Stimulated activated CD4-positive, alpha-beta T cell treated with anti-CD3 and anti-CD28 coated beads, TNF-alpha, amount 100 ng/mL, for 48 hours (primary cell): ENCODE measurements around the gene LKAAEAR1.

Experiments used
- DNase-seq, 3 donors: peaks; one replicate each; pipeline ENCODE4 v3.0.0-alpha.2; 2020; ENCODE audit warnings: low read depth in 3 of 3

Gene LKAAEAR1

GRCh38 chr20:64051561-64052325 is 32.5 kb downstream of the LKAAEAR1 start:
- DNase-seq: no peak

- DNase-seq: no peak
Observed at GRCh38 chr20:64051033-64051452, 33.2 kb downstream of the LKAAEAR1 start.

- DNase-seq: no peak
Observed at GRCh38 chr20:64050261-64051032, 33.8 kb downstream of the LKAAEAR1 start.

- DNase-seq: no peak
Observed at GRCh38 chr20:64049878-64050260, 34.3 kb downstream of the LKAAEAR1 start.

GRCh38 chr20:64049060-64049877 is 34.9 kb downstream of the LKAAEAR1 start, which contains the start of gene SOX18:
TSS of gene SOX18 (minus strand) at chr20:64049639. CDS start at chr20:64049516, 123 bp downstream.
- DNase-seq: no peak

- DNase-seq: no peak
Observed at GRCh38 chr20:64048402-64049044, 35.7 kb downstream of the LKAAEAR1 start.

GRCh38 chr20:64047968-64048401 is 36.2 kb downstream of the LKAAEAR1 start:
- no peak for DNase-seq

- no peak for DNase-seq
Observed at GRCh38 chr20:64047046-64047389, 37.2 kb downstream of the LKAAEAR1 start.

- no peak for DNase-seq
Observed at GRCh38 chr20:64045346-64046011, 38.7 kb downstream of the LKAAEAR1 start.

GRCh38 chr20:64044484-64045247 is 39.5 kb downstream of the LKAAEAR1 start:
- DNase-seq: no peak

GRCh38 chr20:64043768-64044167 is 40.4 kb downstream of the LKAAEAR1 start:
- DNase-seq: no peak

- DNase-seq: no peak
Observed at GRCh38 chr20:64042054-64042781, 42.0 kb downstream of the LKAAEAR1 start.

- DNase-seq: no peak
Observed at GRCh38 chr20:64041781-64042053, 42.5 kb downstream of the LKAAEAR1 start.

GRCh38 chr20:64041040-64041780 is 43.0 kb downstream of the LKAAEAR1 start:
- DNase-seq: no peak

- no peak for DNase-seq
Observed at GRCh38 chr20:64040231-64041039, 43.8 kb downstream of the LKAAEAR1 start.

GRCh38 chr20:64039293-64040160 is 44.7 kb downstream of the LKAAEAR1 start:
- no peak for DNase-seq

- DNase-seq: peak; percentile 52 to 78 (median 54)
Observed at GRCh38 chr20:64038565-64039292, 45.5 kb downstream of the LKAAEAR1 start.
